ENCODE results near the gene DYNLT4. TPM values are rescaled to one million over a fixed set of nuclear protein-coding genes. Genes with fewer than 3 reads are reported as not detected.

The DYNLT4 gene
- total and polyA plus RNA-seq, 2 of the 13 experiments (the other 11 are each of a cell fraction or from before 2014, with no cell fraction given), result 0.77 TPM; not detected in 1

DNA sequence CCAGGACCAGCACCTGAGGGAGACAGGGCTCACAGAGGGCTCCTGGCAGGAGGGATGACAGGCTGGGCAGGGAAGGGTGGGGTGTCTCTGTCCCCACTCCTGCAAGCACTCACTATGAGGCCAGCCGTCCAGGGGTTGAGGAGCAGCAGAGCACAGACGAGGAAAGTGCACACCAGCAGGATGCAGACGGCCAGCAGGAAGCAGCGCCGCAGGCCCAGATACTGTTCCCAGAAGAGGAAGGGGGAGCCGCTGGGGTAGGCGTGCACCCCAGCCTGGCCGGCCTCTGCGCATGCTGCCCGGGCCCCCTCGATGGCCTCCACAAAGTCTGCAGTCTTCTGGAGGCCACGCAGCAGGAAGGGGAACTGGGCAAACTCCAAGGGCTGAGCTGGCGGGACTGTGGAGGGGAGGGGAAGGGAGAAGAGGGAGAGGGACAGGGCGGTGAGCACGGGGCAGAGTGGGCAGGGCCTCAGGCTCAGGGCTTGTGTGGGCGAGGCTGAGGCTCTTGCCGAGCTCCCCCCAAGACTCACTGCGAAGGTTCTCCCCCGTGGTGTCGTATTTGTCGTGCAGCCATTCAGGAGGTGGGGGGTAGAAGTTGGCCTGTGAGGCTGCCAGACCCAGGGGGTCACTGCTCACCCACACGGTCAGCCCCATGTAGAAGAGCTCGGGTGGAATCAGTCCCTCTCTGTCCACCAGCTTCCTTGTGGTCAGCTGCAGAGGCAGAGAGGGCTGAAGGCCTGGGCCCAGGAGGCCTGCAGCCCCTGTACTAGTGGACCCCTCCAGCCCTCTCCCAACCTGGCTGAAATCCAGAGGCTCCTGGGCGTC lies 19.4 kb upstream of the DYNLT4 start (continued):
- 0 out of 2 replicates have a peak, but pooled peaks have one; percentile 3 for TF ChIP-seq HMGXB3 (CRISPR knock-in tag; IDR thresholded peaks at IDR 0.05; ENCODE audit: borderline replicate concordance)
- TF ChIP-seq ZNF12 (CRISPR knock-in tag; IDR thresholded peaks at IDR 0.05), result 0 out of 2 replicates have a peak, but pooled peaks have one; percentile 52
- TF ChIP-seq MED1 (CRISPR knock-in tag; IDR thresholded peaks at IDR 0.05), result peak; percentile 65
- peak; percentile 42; the same call in 1 of the 2 replicates for TF ChIP-seq RFXAP (CRISPR knock-in tag; IDR thresholded peaks at IDR 0.05; ENCODE audit: borderline replicate concordance)
- TF ChIP-seq ZNF143 (CRISPR knock-in tag; IDR thresholded peaks at IDR 0.05), result peak; percentile 54; the same call in 1 of the 2 replicates
- no peak for TF ChIP-seq RFX3 (CRISPR knock-in tag; IDR thresholded peaks at IDR 0.05)
- TF ChIP-seq ATF2 (CRISPR knock-in tag; IDR thresholded peaks at IDR 0.05), result 0 out of 2 replicates have a peak, but pooled peaks have one; percentile 34
- peak; percentile 69 for TF ChIP-seq PATZ1 (CRISPR knock-in tag; IDR thresholded peaks at IDR 0.05)
- TF ChIP-seq AFF4 (CRISPR knock-in tag; IDR thresholded peaks at IDR 0.05), result no peak; the same call in 1 of the 2 replicates
- TF ChIP-seq, protein P1, sequence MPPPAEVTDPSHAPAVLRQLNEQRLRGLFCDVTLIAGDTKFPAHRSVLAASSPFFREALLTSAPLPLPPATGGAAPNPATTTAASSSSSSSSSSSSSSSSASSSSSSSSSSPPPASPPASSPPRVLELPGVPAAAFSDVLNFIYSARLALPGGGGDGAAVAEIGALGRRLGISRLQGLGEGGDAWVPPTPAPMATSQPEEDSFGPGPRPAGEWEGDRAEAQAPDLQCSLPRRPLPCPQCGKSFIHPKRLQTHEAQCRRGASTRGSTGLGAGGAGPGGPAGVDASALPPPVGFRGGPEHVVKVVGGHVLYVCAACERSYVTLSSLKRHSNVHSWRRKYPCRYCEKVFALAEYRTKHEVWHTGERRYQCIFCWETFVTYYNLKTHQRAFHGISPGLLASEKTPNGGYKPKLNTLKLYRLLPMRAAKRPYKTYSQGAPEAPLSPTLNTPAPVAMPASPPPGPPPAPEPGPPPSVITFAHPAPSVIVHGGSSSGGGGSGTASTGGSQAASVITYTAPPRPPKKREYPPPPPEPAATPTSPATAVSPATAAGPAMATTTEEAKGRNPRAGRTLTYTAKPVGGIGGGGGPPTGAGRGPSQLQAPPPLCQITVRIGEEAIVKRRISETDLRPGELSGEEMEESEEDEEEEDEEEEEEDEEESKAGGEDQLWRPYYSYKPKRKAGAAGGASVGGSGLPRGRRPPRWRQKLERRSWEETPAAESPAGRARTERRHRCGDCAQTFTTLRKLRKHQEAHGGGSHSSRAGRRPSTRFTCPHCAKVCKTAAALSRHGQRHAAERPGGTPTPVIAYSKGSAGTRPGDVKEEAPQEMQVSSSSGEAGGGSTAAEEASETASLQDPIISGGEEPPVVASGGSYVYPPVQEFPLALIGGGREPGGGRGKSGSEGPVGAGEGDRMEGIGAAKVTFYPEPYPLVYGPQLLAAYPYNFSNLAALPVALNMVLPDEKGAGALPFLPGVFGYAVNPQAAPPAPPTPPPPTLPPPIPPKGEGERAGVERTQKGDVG (CRISPR knock-in tag; IDR thresholded peaks at IDR 0.05; ENCODE audit: borderline replicate concordance), result peak; percentile 41; the same call in 1 of the 2 replicates
